Measurements from ENCODE around the gene KCNJ15. TPM values are rescaled to one million over a fixed set of nuclear protein-coding genes. Genes with fewer than 3 reads are reported as not detected.

The KCNJ15 gene
- total and polyA plus RNA-seq, 2 experiments from 2014 or later = not detected

GRCh38 chr21:38280454-38280853 is 23.7 kb downstream of the KCNJ15 start:
- H3K36me3 ChIP-seq = no peaks in the 10 kb centered on the region
- TF ChIP-seq CTCF (IDR thresholded peaks at IDR 0.05; ENCODE audit: low read depth, low read length) = no peak
- no peak overlapping the region for H3K4me3 ChIP-seq
- no peak for DNase-seq (ENCODE audit: low read depth in 1 of 2, low spot score in 1 of 2)
- H3K27ac ChIP-seq = no peak overlapping the region
- H3K4me1 ChIP-seq (ENCODE audit: low read depth) = no peaks in the 10 kb centered on the region
- H3K9me3 ChIP-seq (ENCODE audit: low read depth) = no peaks in the 10 kb centered on the region
- no peaks in the 10 kb centered on the region for H3K27me3 ChIP-seq

GRCh38 chr21:38280867-38281266 is 24.1 kb downstream of the KCNJ15 start:
- Histone ChIP-seq H3K9me3 (ENCODE audit: low read depth) (no peaks in the 10 kb centered on the region), H3K27me3 (no peaks in the 10 kb centered on the region), H3K4me1 (ENCODE audit: low read depth) (no peaks in the 10 kb centered on the region), H3K36me3 (no peaks in the 10 kb centered on the region), H3K27ac (no peak overlapping the region), H3K4me3 (no peak overlapping the region)
- no peak for TF ChIP-seq CTCF (IDR thresholded peaks at IDR 0.05; ENCODE audit: low read depth, low read length)
- no peak for DNase-seq (ENCODE audit: low read depth in 1 of 2, low spot score in 1 of 2)

GRCh38 chr21:38282921-38283320 is 26.1 kb downstream of the KCNJ15 start:
- no peaks in the 10 kb centered on the region for H3K36me3 ChIP-seq
- no peak for TF ChIP-seq CTCF (IDR thresholded peaks at IDR 0.05; ENCODE audit: low read depth, low read length)
- H3K27me3 ChIP-seq = no peaks in the 10 kb centered on the region
- no peak overlapping the region for H3K27ac ChIP-seq
- no peaks in the 10 kb centered on the region for H3K9me3 ChIP-seq (ENCODE audit: low read depth)
- peak in 1 of 2 donors; percentile 79 for DNase-seq (ENCODE audit: low read depth in 1 of 2, low spot score in 1 of 2)
- H3K4me1 ChIP-seq (ENCODE audit: low read depth) = no peaks in the 10 kb centered on the region
- no peak overlapping the region for H3K4me3 ChIP-seq

GRCh38 chr21:38284216-38284615 is 27.4 kb downstream of the KCNJ15 start:
- H3K4me1 ChIP-seq (ENCODE audit: low read depth) = no peaks in the 10 kb centered on the region
- H3K27me3 ChIP-seq = no peaks in the 10 kb centered on the region
- no peak overlapping the region for H3K4me3 ChIP-seq
- DNase-seq (ENCODE audit: low read depth in 1 of 2, low spot score in 1 of 2) = no peak
- no peaks in the 10 kb centered on the region for H3K9me3 ChIP-seq (ENCODE audit: low read depth)
- H3K27ac ChIP-seq = no peak overlapping the region
- H3K36me3 ChIP-seq = no peaks in the 10 kb centered on the region
- no peak for TF ChIP-seq CTCF (IDR thresholded peaks at IDR 0.05; ENCODE audit: low read depth, low read length)

GRCh38 chr21:38286739-38287471 is 30.1 kb downstream of the KCNJ15 start:
- TF ChIP-seq CTCF (IDR thresholded peaks at IDR 0.05; ENCODE audit: low read depth, low read length) = no peak
- Histone ChIP-seq H3K4me3 (no peak overlapping the region), H3K36me3 (no peaks in the 10 kb centered on the region), H3K27me3 (no peaks in the 10 kb centered on the region), H3K9me3 (ENCODE audit: low read depth) (no peaks in the 10 kb centered on the region), H3K4me1 (ENCODE audit: low read depth) (no peaks in the 10 kb centered on the region), H3K27ac (no peak overlapping the region)
- DNase-seq (ENCODE audit: low read depth in 1 of 2, low spot score in 1 of 2) = no peak
